Measurements from ENCODE around the gene MLANA. TPM values are rescaled to one million over a fixed set of nuclear protein-coding genes. Genes with fewer than 3 reads are reported as not detected.
A peak's percentile ranks its signal among the peaks of the same experiment; 100 is the strongest.
"Not testable (repeated sequence)": the region's sequence is repeated elsewhere in the genome, so short reads cannot be mapped to it uniquely, and the experiment has no call there.

MLANA gene
- total RNA-seq, 1 experiment from 2014 or later = not detected

DNA sequence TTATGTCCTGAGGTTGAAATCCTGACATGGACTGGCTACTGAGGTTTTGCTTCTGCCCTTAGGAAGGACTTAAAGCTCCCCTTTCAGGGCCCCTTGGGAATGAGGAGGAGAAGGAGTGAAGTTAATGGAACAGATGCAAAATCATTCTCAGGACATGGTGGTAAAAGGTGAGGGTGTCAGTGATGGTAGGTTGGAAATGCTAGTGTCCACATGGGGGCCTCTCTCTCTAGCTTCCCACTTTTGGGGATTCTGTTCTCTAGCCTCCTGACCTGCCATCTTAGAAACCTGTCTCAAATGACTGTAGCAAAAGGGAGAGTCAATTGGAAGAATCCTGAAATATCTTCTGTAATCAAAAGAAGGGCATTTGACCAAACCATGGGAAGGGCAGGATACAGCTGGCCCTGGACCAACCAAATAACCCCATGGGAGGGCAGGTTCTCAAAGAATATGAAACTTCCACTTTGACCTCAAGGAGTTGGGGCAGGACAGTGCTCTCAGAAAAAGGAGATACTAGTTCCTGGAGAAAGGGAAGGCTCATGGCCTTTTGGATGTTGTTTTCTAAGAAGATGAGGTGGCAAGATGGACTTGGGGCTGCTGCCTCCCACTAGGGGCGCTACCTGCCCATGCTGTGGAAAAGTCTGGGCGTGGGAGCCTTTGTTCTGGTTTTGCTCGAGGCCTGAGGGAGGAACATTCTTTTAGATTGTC, 21.2 kb upstream of the MLANA start:
- peak; percentile 40 for DNase-seq (ENCODE audit: low spot score)

DNA sequence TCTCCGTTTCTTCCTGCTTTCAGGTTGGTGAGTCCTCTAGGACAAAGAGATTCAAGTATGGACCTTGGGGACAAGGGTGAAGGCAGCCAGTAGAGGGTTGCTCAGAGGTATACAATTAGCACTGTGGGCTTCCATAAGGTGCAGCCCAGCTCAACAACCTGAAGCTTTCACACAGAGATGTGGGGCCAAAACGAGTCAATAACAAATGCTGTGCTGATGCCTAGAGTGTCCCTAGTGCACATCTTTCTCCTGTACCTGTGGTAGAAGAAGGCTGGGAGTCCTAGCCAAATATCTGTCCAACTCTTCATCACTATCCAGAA, 20.7 kb upstream of the MLANA start:
- DNase-seq (ENCODE audit: low spot score) = no peak

DNA sequence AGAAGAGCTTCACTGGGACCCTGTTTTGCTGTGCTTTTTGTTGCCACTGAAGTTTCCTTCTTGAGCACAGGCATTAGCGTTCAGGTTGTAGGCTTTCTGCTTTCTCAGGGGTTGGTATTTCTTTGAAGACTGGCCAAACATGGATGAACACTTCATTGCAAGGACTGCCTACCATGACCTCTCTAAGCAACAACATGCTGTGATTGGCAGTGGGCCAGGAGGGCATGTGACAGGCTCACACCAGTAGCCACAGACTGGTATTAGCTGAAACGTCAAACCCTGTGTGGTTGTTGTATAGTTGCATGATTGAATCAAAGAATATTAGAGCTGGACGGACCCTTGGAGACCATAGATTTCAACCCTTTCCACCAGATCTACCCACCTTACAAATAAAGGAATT, 20.0 kb upstream of the MLANA start:
- peak; percentile 39 for DNase-seq (ENCODE audit: low spot score)

DNA sequence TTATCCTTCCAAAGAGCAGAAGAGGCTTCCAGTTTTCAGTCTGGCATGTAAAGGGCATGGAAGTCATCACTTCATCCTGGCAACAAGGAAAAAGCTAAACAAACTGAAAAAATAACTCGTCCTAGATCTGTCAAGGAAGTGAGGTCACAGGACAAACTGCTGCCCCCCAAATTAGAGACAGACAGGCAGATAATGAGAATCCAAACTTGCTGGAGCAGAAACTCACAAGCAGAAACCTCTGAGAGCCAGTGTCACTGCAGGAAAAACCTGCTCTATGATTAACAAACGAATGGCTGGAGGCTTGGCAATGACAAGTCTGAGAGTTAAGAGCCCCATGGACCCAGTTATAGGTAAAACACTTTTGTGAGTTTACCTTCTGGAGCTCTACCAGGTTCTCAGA, 18.9 kb upstream of the MLANA start:
- no peak for DNase-seq (ENCODE audit: low spot score)

DNA sequence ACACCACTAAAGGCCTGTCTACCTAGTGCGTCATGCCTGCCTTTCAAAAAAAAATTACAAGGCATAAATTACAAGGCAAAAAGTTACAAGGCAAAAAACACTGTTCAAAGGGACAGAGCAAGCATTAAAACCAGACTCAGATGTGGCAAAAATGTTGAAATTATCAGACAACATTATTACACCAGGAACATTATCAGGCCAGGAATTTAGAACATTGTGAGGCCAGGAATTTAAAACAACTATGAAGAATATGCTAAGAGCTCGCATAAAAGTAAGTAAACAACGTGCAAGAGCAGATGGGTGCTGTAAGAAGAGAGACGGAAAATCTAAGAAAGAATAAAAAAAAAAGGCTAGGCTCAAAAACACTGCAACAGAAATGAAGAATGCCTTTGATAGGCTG, 18.2 kb upstream of the MLANA start:
- DNase-seq (ENCODE audit: low spot score) = no peak

DNA sequence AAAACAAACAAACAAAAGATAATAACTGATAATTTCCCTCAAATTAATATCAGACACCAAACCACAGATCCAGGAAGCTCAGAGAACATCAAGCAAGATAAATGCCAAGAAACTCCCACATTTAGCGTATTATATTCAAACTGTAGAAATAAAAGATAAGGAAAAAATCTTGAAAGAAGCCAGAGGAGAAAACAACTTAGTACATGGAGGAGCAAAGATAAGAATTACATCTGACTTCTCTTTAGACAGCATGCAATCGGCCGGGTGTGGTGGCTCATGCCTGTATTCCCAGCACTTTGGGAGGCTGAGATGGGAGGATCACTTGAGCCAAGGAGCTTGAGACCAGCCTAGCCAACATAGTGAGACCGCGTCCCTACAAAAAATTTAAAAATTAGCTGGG, 17.2 kb upstream of the MLANA start:
- no peak for DNase-seq (ENCODE audit: low spot score)

DNA sequence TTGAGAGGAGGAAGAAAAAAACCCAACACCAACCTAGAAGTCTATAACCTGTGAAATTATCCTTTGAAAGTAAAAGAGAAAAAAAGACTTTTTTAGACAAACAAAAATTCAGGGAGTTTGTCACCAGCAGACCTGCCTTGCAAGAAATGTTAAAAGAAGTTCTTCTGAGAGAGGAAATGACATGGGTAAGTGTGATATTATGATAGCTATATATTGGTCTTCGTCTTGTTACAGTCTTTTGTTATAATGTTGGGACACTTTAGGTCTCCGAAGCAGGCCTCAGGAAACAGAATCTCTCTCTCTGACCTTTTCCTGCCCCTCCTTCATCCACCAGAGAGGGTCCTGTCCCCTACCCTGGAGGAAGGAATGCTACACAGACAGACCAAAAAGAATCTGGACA, 16.6 kb upstream of the MLANA start:
- no peak for DNase-seq (ENCODE audit: low spot score)

DNA sequence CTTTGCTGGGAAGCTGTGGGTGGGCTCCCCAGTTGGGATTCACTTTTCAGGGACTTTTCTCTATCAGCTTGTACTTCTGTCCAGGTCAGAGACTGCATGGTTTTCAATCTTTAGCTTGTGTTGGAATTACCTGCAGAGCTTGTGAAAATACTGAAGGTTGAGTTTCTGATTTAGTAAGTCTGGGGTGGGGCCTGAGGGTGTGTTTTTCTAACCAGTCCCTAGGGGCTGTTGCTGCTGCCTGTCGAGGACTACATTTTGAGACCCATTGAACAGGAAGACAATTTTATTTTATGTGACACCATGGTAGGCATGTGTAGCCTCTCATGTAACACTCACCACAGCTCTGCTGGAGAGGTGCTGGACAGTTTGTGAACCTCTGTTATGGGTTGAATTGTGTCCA, 14.7 kb upstream of the MLANA start:
- DNase-seq (ENCODE audit: low spot score) = no peak

DNA sequence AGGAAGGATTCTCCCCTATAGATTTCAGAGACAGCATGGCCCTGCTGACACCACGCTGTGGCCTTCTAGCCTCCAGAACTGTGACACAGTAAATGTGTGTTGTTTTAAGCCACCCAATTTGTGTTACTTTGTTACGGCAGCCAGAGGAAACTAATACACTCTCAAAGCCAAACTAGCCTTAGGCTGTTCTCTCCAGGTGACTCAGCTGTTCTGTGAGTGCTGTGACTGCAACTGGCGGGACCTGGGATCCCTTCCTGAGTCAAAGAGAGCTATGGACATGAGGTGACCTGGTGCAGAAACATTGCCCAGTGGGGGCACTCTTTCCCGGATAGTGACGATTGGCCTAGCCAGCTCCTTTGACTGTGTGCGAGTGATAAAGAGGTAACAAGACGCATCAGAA, 14.0 kb upstream of the MLANA start:
- DNase-seq (ENCODE audit: low spot score) = no peak

DNA sequence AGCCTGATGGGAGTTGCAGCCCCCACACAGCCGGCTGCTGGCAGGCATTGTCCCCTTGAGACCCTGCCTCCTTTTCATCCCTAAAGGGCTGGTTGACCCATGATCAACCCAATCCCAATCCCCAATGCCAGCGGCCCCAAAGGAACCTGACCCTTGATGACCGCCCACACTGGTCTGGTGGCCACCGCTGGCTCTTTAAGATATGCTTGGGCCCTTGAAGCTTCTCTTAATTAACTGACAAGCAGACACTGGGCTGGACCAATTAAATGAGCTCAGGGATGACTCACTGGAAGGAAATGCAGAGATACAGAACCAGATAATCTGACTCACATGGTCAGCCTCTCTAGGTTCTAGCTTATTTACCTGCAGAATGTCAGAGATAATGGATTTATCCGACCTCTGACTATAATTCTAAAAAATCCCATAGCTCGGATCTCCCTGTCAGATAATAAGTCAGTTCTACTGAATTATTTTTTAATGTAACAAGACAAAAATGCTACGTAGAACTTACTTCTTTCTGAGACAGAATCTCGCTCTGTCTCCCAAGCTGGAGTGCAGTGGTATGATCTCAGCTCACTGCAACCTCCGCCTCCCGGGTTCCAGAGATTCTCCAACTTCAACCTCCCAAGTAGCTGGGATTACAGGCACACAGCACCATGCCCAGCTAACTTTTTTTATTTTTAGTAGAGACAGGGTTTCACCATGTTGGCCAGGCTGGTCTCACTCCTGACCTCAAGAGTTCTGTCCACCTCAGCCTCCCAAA, 11.1 kb upstream of the MLANA start:
- peak; percentile 78 for DNase-seq (ENCODE audit: low spot score)

DNA sequence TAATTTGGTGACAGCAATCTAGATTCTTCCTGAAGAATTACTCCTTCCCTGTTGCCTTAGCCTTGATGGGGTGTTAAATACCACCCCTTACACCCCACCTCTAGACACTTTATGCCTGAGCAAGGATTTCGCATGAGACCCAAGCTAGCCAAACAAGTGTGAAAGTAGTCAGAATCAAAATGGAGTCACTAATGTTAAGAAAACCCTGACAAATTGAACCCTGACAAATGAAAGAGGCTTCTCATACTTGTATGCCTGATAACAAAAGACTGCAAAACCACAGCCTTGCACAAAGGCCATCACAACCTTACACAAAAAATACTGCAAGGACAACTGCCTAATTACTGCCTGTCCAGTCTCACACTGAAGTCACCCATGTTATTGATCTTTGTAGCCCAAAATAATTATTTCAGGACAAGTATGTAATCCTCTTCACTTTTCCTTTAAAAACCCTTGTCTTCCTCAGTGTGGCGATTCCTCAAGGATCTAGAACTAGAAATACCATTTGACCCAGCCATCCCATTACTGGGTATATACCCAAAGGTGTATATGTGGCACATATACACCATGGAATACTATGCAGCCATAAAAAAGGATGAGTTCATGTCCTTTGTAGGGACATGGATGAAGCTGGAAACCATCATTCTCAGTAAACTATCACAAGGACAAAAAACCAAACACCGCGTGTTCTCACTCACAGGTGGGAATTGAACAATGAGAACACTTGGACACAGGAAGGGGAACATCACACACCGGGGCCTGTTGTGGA, 8.3 kb upstream of the MLANA start:
- DNase-seq (ENCODE audit: low spot score) = not testable (repeated sequence)

DNA sequence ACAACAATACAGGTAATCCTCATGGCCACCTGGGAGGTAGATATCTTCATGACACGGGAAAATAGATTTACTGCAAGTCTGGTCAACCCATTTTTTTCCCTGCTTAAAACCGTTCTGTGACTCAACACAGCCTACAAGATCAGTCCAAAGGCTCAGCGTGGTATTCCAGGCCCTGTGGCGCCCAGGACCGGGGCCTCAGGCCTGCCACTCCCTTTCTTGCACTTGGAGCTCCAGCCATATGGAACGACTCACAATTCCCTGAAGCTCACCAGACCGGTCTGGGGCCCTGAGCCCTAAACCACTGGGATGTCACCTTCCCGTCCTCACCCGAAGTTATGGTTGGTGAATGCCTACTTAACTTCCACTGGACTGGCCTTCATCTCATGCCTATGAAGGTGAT, 6.5 kb upstream of the MLANA start:
- peak; percentile 23 for DNase-seq (ENCODE audit: low spot score)

DNA sequence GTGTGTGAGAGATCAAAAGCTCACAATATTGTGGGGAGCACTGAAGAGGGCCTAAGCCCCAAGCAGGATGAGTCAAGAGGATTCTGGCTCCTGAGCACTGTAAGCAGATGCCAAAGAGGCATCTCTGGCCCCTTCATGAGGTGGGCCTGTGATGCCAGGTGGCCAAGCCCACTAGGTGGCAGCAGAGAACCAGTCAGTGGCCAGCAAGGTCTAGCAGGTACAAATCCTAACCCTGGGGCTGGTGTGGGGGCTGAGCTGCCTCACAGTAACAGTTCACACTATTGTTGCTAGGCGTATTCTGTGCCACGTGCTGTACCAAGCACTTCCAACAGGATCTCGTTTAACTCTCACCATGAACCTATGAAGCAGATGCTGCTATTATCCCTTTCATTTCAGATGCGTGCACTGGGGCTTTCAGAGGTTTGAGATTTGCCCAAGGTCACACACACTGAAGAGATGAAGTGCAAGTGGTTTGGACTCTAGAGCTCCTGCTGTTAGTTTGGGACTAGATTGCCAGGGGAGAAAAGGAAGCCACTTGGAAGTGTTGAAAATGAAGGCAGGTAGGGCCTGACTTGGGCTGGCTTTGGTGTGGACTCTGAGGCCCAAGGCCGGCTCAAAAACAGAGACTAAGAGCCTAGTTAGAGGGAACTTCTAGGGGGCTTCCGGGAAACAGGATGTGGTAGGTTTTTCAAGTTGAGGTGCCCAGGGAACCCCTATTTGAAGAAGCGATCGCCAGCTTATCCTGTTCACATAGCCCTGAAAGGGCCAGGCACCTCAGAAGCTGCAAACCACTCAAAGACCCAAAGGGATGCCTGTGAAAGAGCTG, 4.4 kb upstream of the MLANA start:
- DNase-seq (ENCODE audit: low spot score) = peak; percentile 87

DNA sequence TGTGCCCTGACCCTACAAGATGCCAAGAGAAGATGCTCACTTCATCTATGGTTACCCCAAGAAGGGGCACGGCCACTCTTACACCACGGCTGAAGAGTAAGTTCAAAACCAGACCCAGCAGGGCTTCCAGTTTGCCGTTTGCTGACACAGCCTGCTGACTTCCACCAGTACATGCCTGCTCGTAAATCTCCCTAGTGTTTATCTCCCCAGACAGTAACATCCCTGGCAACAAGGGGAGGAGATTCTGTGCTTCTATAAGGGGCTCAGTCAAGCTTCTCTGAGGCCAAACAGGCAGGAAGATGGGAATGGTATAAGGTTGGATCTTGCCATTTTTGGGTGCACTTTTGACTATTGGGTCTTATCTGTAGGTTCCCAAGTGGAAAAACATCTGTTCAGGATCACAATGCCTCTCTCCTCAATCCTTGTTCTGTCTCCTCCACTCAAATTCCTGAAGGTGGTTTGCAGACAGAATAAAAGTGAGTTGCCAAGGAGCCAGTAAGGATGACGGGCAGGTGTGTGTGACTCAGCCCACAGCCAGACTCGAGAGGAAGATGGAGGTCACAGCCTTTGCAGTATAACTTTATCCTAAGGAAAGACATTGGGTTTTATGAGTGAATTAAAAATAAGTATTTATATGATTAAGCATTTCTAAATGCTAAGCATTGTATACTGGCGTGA, 1.9 kb downstream of the MLANA start:
- no peak for DNase-seq (ENCODE audit: low spot score)

DNA sequence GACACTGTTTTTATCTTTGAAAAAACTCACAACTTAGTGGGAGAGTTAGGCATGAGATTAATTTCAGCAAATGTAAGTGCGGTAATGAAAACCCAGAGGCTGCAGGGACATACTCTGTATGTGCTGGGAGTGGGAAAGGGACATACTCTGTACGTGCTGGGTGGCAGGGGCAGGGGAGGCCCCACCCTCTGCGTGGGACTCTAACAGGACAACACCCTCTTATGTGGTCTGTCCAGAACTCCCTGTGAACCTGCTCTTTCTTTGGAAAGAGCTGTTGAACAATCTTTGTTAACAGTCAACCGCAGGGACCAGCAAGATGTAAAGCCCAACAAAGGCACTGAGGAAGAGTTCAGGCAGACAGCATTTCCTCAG, 2.4 kb downstream of the MLANA start:
- DNase-seq (ENCODE audit: low spot score) = no peak

DNA sequence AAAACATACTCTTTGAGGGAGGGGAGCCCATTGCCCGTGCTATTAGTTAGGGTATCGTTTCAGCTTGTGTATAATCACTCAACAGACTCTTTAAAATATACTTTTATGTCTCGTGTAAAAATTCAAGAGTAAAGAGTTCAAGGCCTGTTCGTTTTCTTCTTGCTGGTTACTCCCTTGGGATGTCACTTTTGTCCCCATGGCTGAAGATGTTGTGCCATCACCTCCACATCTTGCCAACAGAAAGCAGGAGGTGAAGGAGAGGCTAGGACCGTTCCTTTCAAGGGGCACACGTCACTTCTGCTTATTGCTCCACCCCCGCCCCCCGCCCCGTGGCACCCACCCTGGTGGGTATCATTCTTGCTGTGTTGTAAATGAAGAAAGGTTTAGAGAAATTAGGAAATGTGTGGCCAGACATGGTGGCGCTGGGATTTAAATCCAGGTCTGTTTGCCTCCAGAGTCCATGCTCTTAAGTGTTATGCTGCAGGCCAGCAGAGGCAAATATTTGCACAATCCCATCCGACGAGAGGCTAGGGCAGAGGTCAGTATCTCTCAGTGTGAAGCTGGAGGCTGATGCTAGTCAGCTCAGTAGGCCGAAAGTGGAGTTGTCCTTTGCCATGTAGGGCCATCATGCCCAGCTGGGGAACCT, 3.0 kb downstream of the MLANA start:
- DNase-seq (ENCODE audit: low spot score) = no peak

DNA sequence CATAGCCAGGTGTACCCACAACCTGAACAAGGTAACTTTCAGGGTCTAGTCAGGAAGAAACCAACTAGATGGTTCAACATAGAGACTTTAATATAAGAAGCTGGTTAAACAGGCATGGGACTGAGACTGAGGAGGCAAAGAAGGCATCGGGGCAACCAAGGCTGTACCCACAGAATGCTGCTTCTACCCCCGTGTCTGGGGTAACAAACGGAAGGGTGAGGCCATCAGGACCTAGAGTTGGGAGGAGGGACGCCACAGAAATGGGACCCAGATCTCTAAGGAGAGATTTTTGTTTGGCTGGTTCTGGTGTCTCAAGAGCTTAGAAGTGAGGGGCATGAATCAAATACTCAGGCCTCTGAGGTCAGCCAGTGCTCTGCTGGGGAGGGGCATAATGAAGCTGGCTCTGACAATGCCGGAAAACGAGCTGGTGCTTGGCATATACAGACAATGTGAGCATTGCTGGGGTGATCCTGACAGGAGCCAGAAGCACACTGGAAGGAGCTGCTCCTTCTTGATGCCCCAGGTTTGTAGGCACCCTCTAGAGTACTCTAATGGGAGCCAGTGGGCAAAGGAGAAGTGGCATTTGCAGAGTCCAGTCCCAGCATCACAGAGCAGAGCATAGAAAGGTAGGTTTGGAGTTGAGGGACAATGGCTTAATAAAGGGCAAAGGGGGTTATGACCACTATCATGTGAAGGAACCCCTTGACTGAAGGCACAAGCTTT, 3.7 kb downstream of the MLANA start:
- no peak for DNase-seq (ENCODE audit: low spot score)

DNA sequence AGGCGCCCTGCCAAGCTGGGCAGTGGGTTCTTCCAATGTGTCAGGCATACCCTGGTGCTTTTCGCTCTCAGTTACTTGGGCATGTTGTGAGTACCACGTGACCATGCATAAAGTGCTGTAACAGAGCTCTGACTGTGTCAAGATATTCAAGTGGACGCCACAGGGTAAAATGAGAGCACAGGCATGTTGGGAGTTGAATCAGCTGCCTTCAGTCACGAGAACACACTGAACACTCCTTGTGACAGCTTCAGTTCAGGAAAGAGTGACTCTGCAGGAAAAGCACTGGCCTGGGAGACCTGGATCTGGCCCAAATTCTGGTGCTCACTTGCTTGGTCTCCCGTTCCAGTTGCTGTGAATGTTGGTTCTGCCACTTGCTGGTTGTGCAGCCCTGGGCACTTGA, 5.1 kb downstream of the MLANA start:
- no peak for DNase-seq (ENCODE audit: low spot score)

DNA sequence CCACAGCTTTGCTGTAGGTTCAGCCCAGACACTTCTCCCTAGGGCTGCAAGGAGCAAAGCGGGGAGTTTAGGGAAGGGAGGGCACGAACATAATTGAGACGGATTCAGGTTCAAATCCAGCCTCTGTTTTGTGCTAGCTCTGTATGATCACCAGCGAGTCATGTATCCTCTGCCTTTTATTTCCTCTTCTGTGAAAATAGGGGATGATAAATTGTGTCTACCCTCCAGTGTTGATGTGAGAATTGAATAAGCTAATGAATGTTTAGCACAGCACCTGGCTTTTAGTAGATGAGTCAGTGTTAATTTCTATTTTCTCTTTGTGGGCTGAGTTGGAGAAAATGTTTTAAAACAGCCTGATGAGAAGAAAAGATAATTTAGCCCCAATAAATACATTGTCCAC, 6.2 kb downstream of the MLANA start:
- DNase-seq (ENCODE audit: low spot score) = no peak

DNA sequence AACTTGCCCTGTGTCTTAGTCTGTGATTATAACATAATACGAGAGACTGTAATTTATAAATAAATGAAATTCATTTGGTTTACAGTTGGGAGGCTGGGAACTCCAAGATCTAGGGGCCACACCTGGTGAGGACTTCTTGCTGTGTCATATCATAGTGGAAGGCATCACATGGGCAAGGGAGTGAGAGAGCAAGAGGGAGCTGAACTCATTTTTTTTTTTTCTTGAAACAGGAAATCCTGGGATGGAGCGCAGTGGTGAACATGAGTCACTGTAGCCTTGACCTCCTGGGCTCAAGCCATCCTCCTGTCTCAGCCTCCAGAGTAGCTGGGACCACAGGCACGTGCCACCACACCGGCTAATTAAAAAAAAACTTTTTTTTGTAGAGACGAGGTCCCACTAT, 7.2 kb downstream of the MLANA start:
- DNase-seq (ENCODE audit: low spot score) = no peak

Data from HT-29 (cell line).